H1 (cell line): ENCODE measurements around the gene FMO3. TPM values are rescaled to one million over a fixed set of nuclear protein-coding genes. Genes with fewer than 3 reads are reported as not detected.

ENCODE experiments used
- CTCF ChIA-PET: fragments of 300-600 bp; sonication (Branson Sonifier 250); formaldehyde crosslinking; loops from one replicate; lab custom pipeline; 2021; ENCODE audit not compliant: partially characterized antibody; lab: Charles Lee
- POLR2A ChIA-PET: fragments of 300-600 bp; sonication (Branson Sonifier 250); formaldehyde crosslinking; loops from one replicate; lab custom pipeline; 2021; ENCODE audit warnings: inconsistent platforms; ENCODE audit not compliant: partially characterized antibody; lab: Charles Lee
- DNase-seq, 2 experiments: peaks; one replicate each; pipeline versions ENCODE4 v3.0.0 to v3.0.0-alpha.2; 2010 to 2022; ENCODE audit warnings: low spot score in 2 of 2, low read depth in 1 of 2, mixed read lengths in 1 of 2
- FAIRE-seq: peaks from 2 replicates; lab custom pipeline; 2011; peaks lifted over from hg19 to GRCh38; lab: Jason Lieb, UNC
- H2AFZ ChIP-seq: 2 replicates; pipeline ENCODE4 v1.8.1; 2012; ENCODE audit warnings: low read length, inconsistent platforms
- H2AK5ac ChIP-seq: 2 replicates; pipeline ENCODE4 v1.6.1; 2013; ENCODE audit warnings: low read depth, low read length
- H2BK120ac ChIP-seq: replicated peaks from 2 replicates; pipeline ENCODE3; 2013; ENCODE audit warnings: low read depth, low read length, inconsistent platforms
- H2BK12ac ChIP-seq: 2 replicates; pipeline ENCODE4 v1.6.1; 2013; ENCODE audit warnings: low read depth, low read length
- H2BK15ac ChIP-seq: 2 replicates; pipeline ENCODE4 v1.6.1; 2013; ENCODE audit warnings: low read length
- H2BK20ac ChIP-seq: 2 replicates; pipeline ENCODE4 v1.6.1; 2013; ENCODE audit warnings: low read length
- H2BK5ac ChIP-seq: 2 replicates; pipeline ENCODE4 v1.6.1; 2013; ENCODE audit warnings: low read depth, low read length
- H3K14ac ChIP-seq: 2 replicates; pipeline ENCODE4 v1.6.1; 2013; ENCODE audit warnings: inconsistent platforms; ENCODE audit not compliant: insufficient read length
- H3K18ac ChIP-seq: 2 replicates; pipeline ENCODE4 v1.6.1; 2013; ENCODE audit warnings: low read length; ENCODE audit errors: extremely low read depth
- H3K23ac ChIP-seq: 2 replicates; pipeline ENCODE4 v1.6.1; 2013; ENCODE audit warnings: inconsistent platforms; ENCODE audit not compliant: insufficient read length
- H3K23me2 ChIP-seq: 2 replicates; pipeline ENCODE4 v1.6.1; 2013; ENCODE audit warnings: low read depth, low read length
- H3K27ac ChIP-seq: 2 replicates; pipeline ENCODE4 v1.6.1; 2011; ENCODE audit warnings: low read depth, low read length, inconsistent platforms
- H3K27me3 ChIP-seq, 4 experiments: replicated peaks in 1 of 4; 1 replicate in 1 of 4; 2 replicates in 3 of 4; pipeline versions ENCODE4 v1.6.1 to v1.8.1; 2011 to 2013; ENCODE audit warnings: low read length in 3 of 4, mild to moderate bottlenecking in 3 of 4, inconsistent platforms in 2 of 4, mixed read lengths in 2 of 4, moderate library complexity in 1 of 4; ENCODE audit not compliant: control insufficient read depth in 3 of 4, insufficient read depth in 3 of 4; ENCODE audit errors: extremely low read depth in 1 of 4
- H3K36me3 ChIP-seq, 4 experiments: 2 replicates each; pipeline versions ENCODE4 v1.6.1 to v1.8.1; 2011 to 2013; ENCODE audit warnings: mild to moderate bottlenecking in 4 of 4, low read length in 3 of 4, moderate library complexity in 2 of 4, control low read depth in 1 of 4, inconsistent platforms in 1 of 4; ENCODE audit not compliant: insufficient read depth in 4 of 4, control insufficient read depth in 2 of 4
- H3K4ac ChIP-seq: replicated peaks from 2 replicates; pipeline ENCODE3; 2013; ENCODE audit warnings: low read length, low read depth, mixed read lengths, inconsistent platforms; ENCODE audit not compliant: insufficient read length
- H3K4me1 ChIP-seq, 4 experiments: replicated peaks in 1 of 4; 1 replicate in 1 of 4; 2 replicates in 3 of 4; pipeline versions ENCODE4 v1.6.1 to v1.8.1; 2011 to 2013; ENCODE audit warnings: low read length in 3 of 4, inconsistent platforms in 2 of 4, mixed read lengths in 1 of 4; ENCODE audit not compliant: insufficient read depth in 4 of 4, control insufficient read depth in 3 of 4
- H3K4me2 ChIP-seq, 2 experiments: 2 replicates each; pipeline versions ENCODE4 v1.6.1 to v1.8.1; 2011 to 2013; ENCODE audit warnings: low read depth in 2 of 2, low read length in 2 of 2, control low read depth in 1 of 2, inconsistent platforms in 1 of 2, mild to moderate bottlenecking in 1 of 2; ENCODE audit not compliant: insufficient read depth in 1 of 2
- H3K4me3 ChIP-seq, 4 experiments: fragments of 200-600, 300-600 bp in 1 of 4; sonication (generic), shearing (Covaris generic), sonication (Bioruptor Twin) in 1 of 4; 2 replicates each; pipeline versions ENCODE4 v1.5.1 to v1.8.1; 2011 to 2016; ENCODE audit warnings: low read length in 4 of 4, low read depth in 3 of 4, control low read depth in 2 of 4, inconsistent platforms in 2 of 4, mild to moderate bottlenecking in 2 of 4, mixed read lengths in 1 of 4, moderate library complexity in 1 of 4; ENCODE audit not compliant: insufficient read depth in 2 of 4; ENCODE audit errors: extremely low read depth in 1 of 4
- H3K56ac ChIP-seq: replicated peaks from 2 replicates; pipeline ENCODE3; 2013; ENCODE audit warnings: low read depth, mild to moderate bottlenecking, mixed read lengths, low read length, inconsistent platforms; ENCODE audit not compliant: insufficient read length
- H3K79me1 ChIP-seq: 2 replicates; pipeline ENCODE4 v1.6.1; 2013; ENCODE audit warnings: low read depth, low read length, control low read depth
- H3K79me2 ChIP-seq, 2 experiments: 2 replicates each; pipeline versions ENCODE4 v1.6.1 to v1.8.1; 2012 to 2013; ENCODE audit warnings: low read length in 2 of 2, mild to moderate bottlenecking in 2 of 2, inconsistent platforms in 1 of 2; ENCODE audit not compliant: insufficient read depth in 2 of 2, control insufficient read depth in 1 of 2
- H3K9ac ChIP-seq, 4 experiments: replicated peaks in 1 of 4; 1 replicate in 1 of 4; 2 replicates in 3 of 4; pipeline versions ENCODE4 v1.6.1 to v1.8.1; 2011 to 2013; ENCODE audit warnings: low read depth in 3 of 4, low read length in 3 of 4, control low read depth in 2 of 4, mild to moderate bottlenecking in 2 of 4, moderate library complexity in 2 of 4, inconsistent platforms in 1 of 4; ENCODE audit errors: extremely low read depth in 1 of 4
- H3K9me3 ChIP-seq, 2 experiments: 2 replicates each; pipeline versions ENCODE4 v1.6.1 to v1.8.1; 2012 to 2013; ENCODE audit warnings: mild to moderate bottlenecking in 2 of 2, moderate library complexity in 2 of 2, control low read depth in 1 of 2, inconsistent platforms in 1 of 2, low read depth in 1 of 2, low read length in 1 of 2, mixed read lengths in 1 of 2; ENCODE audit not compliant: insufficient read depth in 2 of 2
- H4K20me1 ChIP-seq, 2 experiments: replicated peaks in 1 of 2; 2 replicates each; pipeline versions ENCODE3 to v1.8.1; 2011 to 2013; ENCODE audit warnings: inconsistent platforms in 2 of 2, low read length in 2 of 2, mild to moderate bottlenecking in 1 of 2; ENCODE audit not compliant: insufficient read depth in 2 of 2, control insufficient read depth in 1 of 2
- H4K5ac ChIP-seq: 2 replicates; pipeline ENCODE4 v1.6.1; 2013; ENCODE audit warnings: low read length, low read depth, mixed read lengths, inconsistent platforms; ENCODE audit not compliant: insufficient read length
- H4K8ac ChIP-seq: 2 replicates; pipeline ENCODE4 v1.8.0; 2013; ENCODE audit warnings: mild to moderate bottlenecking, moderate library complexity, low read length, inconsistent platforms; ENCODE audit not compliant: insufficient read depth; ENCODE audit errors: extremely low read depth
- H4K91ac ChIP-seq: replicated peaks from 2 replicates; pipeline ENCODE3; 2013; ENCODE audit warnings: low read length, mixed read lengths, inconsistent platforms; ENCODE audit not compliant: insufficient read length
- CTCF ChIP-seq, 3 experiments: IDR thresholded peaks; 1 replicate in 2 of 3; 2 replicates in 1 of 3; pipeline versions ENCODE4 v1.5.1 to v1.6.1; 2011; ENCODE audit warnings: low read length in 3 of 3, mild to moderate bottlenecking in 3 of 3, inconsistent platforms in 2 of 3, low read depth in 1 of 3, moderate library complexity in 1 of 3; ENCODE audit not compliant: insufficient read depth in 1 of 3; ENCODE audit errors: control extremely low read depth in 1 of 3
- GABPA ChIP-seq: IDR thresholded peaks from 2 replicates; pipeline ENCODE4 v1.6.1; 2011; ENCODE audit warnings: mild to moderate bottlenecking, low read length, moderate library complexity, borderline replicate concordance; ENCODE audit not compliant: insufficient read depth
- HDAC2 ChIP-seq, 2 experiments: fragments of 300-600 bp in 1 of 2; sonication (generic) in 1 of 2; IDR thresholded peaks; 2 replicates each; pipeline ENCODE4 v1.6.1; 2011 to 2012; ENCODE audit warnings: low read depth in 2 of 2, low read length in 2 of 2, mild to moderate bottlenecking in 2 of 2, moderate library complexity in 2 of 2, borderline replicate concordance in 1 of 2, inconsistent platforms in 1 of 2
- MAX ChIP-seq: IDR thresholded peaks from 2 replicates; pipeline ENCODE4 v1.6.1; 2012; ENCODE audit warnings: inconsistent platforms
- NANOG ChIP-seq: IDR thresholded peaks from 2 replicates; pipeline ENCODE4 v1.6.1; 2011; ENCODE audit warnings: low read length, low read depth, mild to moderate bottlenecking, inconsistent platforms; ENCODE audit not compliant: insufficient read depth, poor library complexity, severe bottlenecking
- NRF1 ChIP-seq: IDR thresholded peaks from 2 replicates; pipeline ENCODE4 v1.6.1; 2011; ENCODE audit warnings: mild to moderate bottlenecking, low read depth, low read length, improper control_type of control experiment
- POLR2AphosphoS5 ChIP-seq: IDR thresholded peaks from 2 replicates; pipeline ENCODE4 v1.6.1; 2011; ENCODE audit warnings: low read depth, low read length
- SIRT6 ChIP-seq: IDR thresholded peaks from one replicate; pipeline ENCODE4 v1.7.1; 2012; ENCODE audit warnings: low read length, inconsistent platforms
- SIX5 ChIP-seq: IDR thresholded peaks from 2 replicates; pipeline ENCODE4 v1.6.1; 2011; ENCODE audit warnings: mild to moderate bottlenecking, low read depth, low read length
- SP4 ChIP-seq: IDR thresholded peaks from 2 replicates; pipeline ENCODE4 v1.6.1; 2012; ENCODE audit warnings: low read length, inconsistent platforms
- ZNF274 ChIP-seq: IDR thresholded peaks from 2 replicates; pipeline ENCODE4 v1.7.0; 2012; ENCODE audit warnings: low read length, borderline replicate concordance; ENCODE audit errors: extremely low read depth
- WGBS, 2 experiments: shearing (Covaris generic) in 1 of 2; methylation state at CpG; one replicate each; pipeline versions ENCODE4 v1.1.6 to v1.1.7; 2013 to 2015; ENCODE audit warnings: low lambda C conversion rate in 2 of 2, mixed read lengths in 2 of 2, inconsistent platforms in 1 of 2, low coverage in 1 of 2, missing lambda C conversion rate in 1 of 2; ENCODE audit not compliant: insufficient replicate concordance in 2 of 2, insufficient coverage in 1 of 2, insufficient read length in 1 of 2; ENCODE audit errors: extremely low coverage in 1 of 2, missing lambda C conversion rate in 1 of 2; 5-methylcytosine and 5-hydroxymethylcytosine counted together
- polyA plus RNA-seq, 7 experiments: library from polyadenylated mRNA; depleted of rRNA in 3 of 7; stranded (reverse) in 5 of 7; unstranded in 2 of 7; fragments of >200 nt in 5 of 7; fragments of 200-250 nt in 2 of 7; gene quantifications; 1 replicate in 5 of 7; 2 replicates in 1 of 7; 4 replicates in 1 of 7; pipeline versions ENCODE4 v1.2.1 to v1.2.3, GENCODE V29; 2011 to 2013; ENCODE audit warnings: missing spikeins in 2 of 7, mixed read lengths in 2 of 7
- total RNA-seq: library from RNA; stranded (reverse); fragmentation: NEBNext Ultra II Directional; extraction: Animal tissue kit (Norgen Biotek cat#: 25700); gene quantifications from 2 replicates; pipeline ENCODE4 v1.2.1, GENCODE V29; 2021

FMO3 gene
- total and polyA plus RNA-seq, 2 of the 8 experiments (the other 6 are each of a cell fraction or from before 2014, with no cell fraction given), result not detected

DNA sequence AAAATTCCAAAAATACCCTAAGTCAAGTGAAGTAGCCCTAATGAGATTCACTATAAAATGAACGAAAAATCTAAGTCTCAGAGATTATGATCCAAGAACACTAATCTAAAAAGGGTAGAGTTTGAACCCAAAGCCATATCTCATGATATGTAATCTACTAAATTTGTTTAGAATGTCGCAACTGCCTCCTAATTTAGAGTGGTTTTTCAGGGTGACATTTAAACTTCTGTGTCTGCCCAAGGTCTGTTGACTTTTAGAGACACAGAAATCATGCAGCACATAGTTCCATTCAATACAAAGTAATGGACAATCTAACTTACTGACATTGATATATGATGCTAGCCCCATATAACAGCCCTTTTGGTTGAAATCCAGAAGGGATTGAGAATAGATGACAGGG, 28.9 kb downstream of the FMO3 start:
- Histone ChIP-seq H2AFZ (no peak overlapping the region), H2BK15ac (no peak overlapping the region), H4K5ac (no peak overlapping the region), H3K36me3 (no peaks in the 10 kb centered on the region), H3K4ac (no peak overlapping the region), H3K18ac (no peak overlapping the region), H3K27me3 (no peaks in the 10 kb centered on the region), H3K56ac (no peak overlapping the region), H2BK12ac (no peak overlapping the region), H3K23ac (no peak overlapping the region), H4K91ac (no peak overlapping the region), H3K23me2 (no peaks in the 10 kb centered on the region; the same call in 1 of the 2 replicates), H3K9ac (no peak overlapping the region), H2BK20ac (no peak overlapping the region), H3K4me3 (no peak overlapping the region), H4K8ac (no peak overlapping the region), H3K9me3 (no peaks in the 10 kb centered on the region), H3K27ac (no peak overlapping the region), H2BK120ac (no peak overlapping the region), H3K79me2 (no peaks in the 10 kb centered on the region), H3K4me2 (no peak overlapping the region), H2AK5ac (no peak overlapping the region), H3K14ac (no peak overlapping the region), H4K20me1 (no peaks in the 10 kb centered on the region), H3K4me1 (no peaks in the 10 kb centered on the region), H2BK5ac (no peak overlapping the region), H3K79me1 (no peaks in the 10 kb centered on the region)
- CTCF ChIA-PET, result no interaction called here
- 93% methylated on average over 2 of the region's 2 CpGs; no CpG with 5 or more reads in 1 of the 2 experiments for WGBS, 2 experiments
- FAIRE-seq (no peak), DNase-seq (no peak)
- POLR2A ChIA-PET, result no interaction called here
- no peak for TF ChIP-seq HDAC2 (IDR thresholded peaks at IDR 0.05; ENCODE audit: borderline replicate concordance in 1 of 2, low read depth in 2 of 2, low read length in 2 of 2)
- TF ChIP-seq POLR2AphosphoS5, result no peak
- no peak for TF ChIP-seq ZNF274
- TF ChIP-seq GABPA, result no peak
- TF ChIP-seq NRF1, result no peak
- TF ChIP-seq NANOG, result no peak
- TF ChIP-seq MAX, result no peak
- no peak for TF ChIP-seq SP4
- TF ChIP-seq SIX5, result no peak
- no peak for TF ChIP-seq SIRT6
- no peak for TF ChIP-seq CTCF (IDR thresholded peaks at IDR 0.05; ENCODE audit: control extremely low read depth in 1 of 3, insufficient read depth in 1 of 3, low read depth in 1 of 3, low read length in 3 of 3)
